Nephron progenitor cell (in vitro differentiated cells): Measurements from ENCODE around the gene RBBP8.

Experiments used
- DNase-seq: peaks from one replicate; pipeline ENCODE4 v3.0.0; 2021
- H3K27ac Mint-ChIP-seq: 2 replicates; pipeline ENCODE4 v1.8.0; 2021; ENCODE audit warnings: mild to moderate bottlenecking, moderate library complexity, mixed read lengths
- H3K27me3 Mint-ChIP-seq: 2 replicates; pipeline ENCODE4 v1.8.0; 2021; ENCODE audit warnings: mild to moderate bottlenecking, low read depth, mixed read lengths; ENCODE audit not compliant: poor library complexity
- H3K36me3 Mint-ChIP-seq: 2 replicates; pipeline ENCODE4 v1.8.0; 2021; ENCODE audit warnings: low read depth, mixed read lengths
- H3K4me1 Mint-ChIP-seq: 2 replicates; pipeline ENCODE4 v1.8.0; 2021; ENCODE audit warnings: mixed read lengths
- H3K4me3 Mint-ChIP-seq: 2 replicates; pipeline ENCODE4 v1.8.0; 2021; ENCODE audit warnings: mild to moderate bottlenecking, moderate library complexity, mixed read lengths
- H3K9me3 Mint-ChIP-seq: 2 replicates; pipeline ENCODE4 v1.8.0; 2021; ENCODE audit warnings: mild to moderate bottlenecking, moderate library complexity, mixed read lengths
- TF ChIP-seq, protein P1 (sequence below): fragments of 200-600 bp; sonication (generic); IDR thresholded peaks from 2 replicates; pipeline ENCODE4 v1.5.0; 2021; ENCODE audit warnings: antibody characterized with exemption

RBBP8 gene

DNA sequence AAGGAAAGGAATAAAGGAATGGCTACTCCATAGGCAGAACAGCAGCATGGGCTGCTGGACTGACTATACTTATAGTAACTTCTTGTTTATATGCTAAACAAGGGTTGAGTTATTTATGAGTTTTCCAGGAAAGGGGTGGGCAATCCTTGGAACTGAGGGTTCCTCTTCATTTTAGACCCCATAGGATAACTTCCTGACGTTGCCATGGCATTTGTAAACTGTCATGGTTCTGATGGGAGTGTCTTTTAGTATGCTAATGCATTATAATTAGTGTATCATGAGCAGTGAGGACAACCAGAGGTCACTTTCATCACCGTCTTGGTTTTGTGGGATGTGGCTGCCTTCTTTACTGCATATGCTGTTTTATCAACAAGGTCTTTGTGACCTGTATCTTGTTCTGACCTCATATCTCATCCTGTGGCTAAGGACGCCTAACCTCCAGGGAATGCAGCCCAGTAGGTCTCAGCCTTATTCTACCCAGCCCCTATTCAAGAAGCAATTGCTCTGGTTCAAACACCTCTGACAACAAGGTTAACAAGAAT, 103.6 kb downstream of the RBBP8 start:
- peaks cover 13% of the 10 kb centered on the region for H3K4me1 Mint-ChIP-seq
- no peaks in the 10 kb centered on the region for H3K27me3 Mint-ChIP-seq
- no peak overlapping the region for H3K27ac Mint-ChIP-seq
- H3K36me3 Mint-ChIP-seq, result no peaks in the 10 kb centered on the region
- no peak for DNase-seq
- H3K9me3 Mint-ChIP-seq, result no peaks in the 10 kb centered on the region
- H3K4me3 Mint-ChIP-seq, result no peak overlapping the region
- TF ChIP-seq, protein P1, sequence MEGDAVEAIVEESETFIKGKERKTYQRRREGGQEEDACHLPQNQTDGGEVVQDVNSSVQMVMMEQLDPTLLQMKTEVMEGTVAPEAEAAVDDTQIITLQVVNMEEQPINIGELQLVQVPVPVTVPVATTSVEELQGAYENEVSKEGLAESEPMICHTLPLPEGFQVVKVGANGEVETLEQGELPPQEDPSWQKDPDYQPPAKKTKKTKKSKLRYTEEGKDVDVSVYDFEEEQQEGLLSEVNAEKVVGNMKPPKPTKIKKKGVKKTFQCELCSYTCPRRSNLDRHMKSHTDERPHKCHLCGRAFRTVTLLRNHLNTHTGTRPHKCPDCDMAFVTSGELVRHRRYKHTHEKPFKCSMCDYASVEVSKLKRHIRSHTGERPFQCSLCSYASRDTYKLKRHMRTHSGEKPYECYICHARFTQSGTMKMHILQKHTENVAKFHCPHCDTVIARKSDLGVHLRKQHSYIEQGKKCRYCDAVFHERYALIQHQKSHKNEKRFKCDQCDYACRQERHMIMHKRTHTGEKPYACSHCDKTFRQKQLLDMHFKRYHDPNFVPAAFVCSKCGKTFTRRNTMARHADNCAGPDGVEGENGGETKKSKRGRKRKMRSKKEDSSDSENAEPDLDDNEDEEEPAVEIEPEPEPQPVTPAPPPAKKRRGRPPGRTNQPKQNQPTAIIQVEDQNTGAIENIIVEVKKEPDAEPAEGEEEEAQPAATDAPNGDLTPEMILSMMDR, result no peak

DNA sequence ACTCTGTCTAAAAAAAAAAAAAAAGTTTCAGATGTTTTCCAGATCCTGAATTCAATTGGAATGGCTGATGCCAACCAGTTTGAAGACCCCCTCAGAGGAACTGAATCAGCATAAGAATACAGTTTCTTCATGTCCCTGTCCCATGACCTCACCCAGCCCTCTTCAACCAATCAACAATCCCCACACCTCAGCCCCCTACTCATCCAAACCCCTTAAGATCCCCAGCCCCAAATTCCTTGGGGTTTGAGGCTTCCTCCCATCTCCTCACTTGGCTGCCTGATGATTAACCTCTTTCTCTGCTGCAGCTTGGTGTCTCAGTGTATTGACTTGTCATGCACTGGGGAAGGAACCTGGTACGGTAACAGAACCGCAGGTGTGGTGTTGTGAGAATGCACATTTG, 104.5 kb downstream of the RBBP8 start:
- no peak for DNase-seq
- Mint-ChIP-seq H3K36me3 (no peaks in the 10 kb centered on the region), H3K4me1 (peaks cover 6% of the 10 kb centered on the region), H3K27me3 (no peaks in the 10 kb centered on the region), H3K9me3 (peaks cover 4% of the 10 kb centered on the region), H3K4me3 (no peak overlapping the region), H3K27ac (no peak overlapping the region)
- TF ChIP-seq, protein P1, result no peak

DNA sequence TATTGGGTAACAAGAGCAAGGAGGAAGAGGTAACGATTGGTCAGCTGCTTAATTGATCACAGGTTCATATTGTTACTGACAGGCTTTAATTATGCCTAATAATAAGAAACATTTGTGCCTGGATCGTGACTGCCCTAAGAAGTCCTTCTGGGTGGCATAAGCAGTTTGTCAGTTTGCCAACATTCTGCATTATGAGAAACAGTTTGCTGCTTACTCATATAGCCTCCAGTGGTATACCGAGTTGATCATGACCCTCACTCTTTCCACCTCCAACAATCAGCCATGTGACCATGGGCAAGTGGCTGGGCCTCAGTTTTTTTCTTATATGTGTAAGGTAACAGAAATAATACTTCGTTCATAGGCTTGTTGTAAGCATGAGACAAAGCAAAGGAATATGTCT, 105.6 kb downstream of the RBBP8 start:
- TF ChIP-seq, protein P1, result no peak
- Mint-ChIP-seq H3K36me3 (no peaks in the 10 kb centered on the region), H3K9me3 (peaks cover 11% of the 10 kb centered on the region), H3K27me3 (peaks cover 3% of the 10 kb centered on the region), H3K4me1 (peaks cover 6% of the 10 kb centered on the region), H3K27ac (no peak overlapping the region), H3K4me3 (no peak overlapping the region)
- no peak for DNase-seq

DNA sequence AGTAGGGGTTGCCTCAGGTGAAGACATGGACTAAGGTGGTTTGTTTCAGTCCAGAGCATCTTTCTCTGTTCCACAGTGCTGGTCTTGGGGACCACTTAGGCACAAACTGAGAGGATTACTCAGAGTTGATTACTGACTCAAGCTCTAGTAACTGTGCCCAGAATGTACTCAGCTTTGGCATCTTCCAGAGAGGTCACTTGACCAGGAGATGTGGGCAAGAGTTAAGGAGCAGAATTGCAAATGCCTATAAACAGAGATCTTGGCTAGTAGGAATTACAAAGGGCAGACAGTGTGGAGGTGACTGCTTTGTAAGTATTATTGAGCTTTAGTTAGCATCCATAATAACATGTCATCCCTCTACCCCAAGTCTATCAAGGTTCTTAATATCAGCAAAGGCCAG, 109.0 kb downstream of the RBBP8 start:
- DNase-seq, result no peak
- TF ChIP-seq, protein P1, result no peak
- H3K27me3 Mint-ChIP-seq, result peaks cover 7% of the 10 kb centered on the region
- H3K9me3 Mint-ChIP-seq, result peaks cover 22% of the 10 kb centered on the region
- no peak overlapping the region for H3K4me3 Mint-ChIP-seq
- peaks cover under 1% of the 10 kb centered on the region for H3K4me1 Mint-ChIP-seq
- H3K27ac Mint-ChIP-seq, result no peak overlapping the region
- no peaks in the 10 kb centered on the region for H3K36me3 Mint-ChIP-seq

DNA sequence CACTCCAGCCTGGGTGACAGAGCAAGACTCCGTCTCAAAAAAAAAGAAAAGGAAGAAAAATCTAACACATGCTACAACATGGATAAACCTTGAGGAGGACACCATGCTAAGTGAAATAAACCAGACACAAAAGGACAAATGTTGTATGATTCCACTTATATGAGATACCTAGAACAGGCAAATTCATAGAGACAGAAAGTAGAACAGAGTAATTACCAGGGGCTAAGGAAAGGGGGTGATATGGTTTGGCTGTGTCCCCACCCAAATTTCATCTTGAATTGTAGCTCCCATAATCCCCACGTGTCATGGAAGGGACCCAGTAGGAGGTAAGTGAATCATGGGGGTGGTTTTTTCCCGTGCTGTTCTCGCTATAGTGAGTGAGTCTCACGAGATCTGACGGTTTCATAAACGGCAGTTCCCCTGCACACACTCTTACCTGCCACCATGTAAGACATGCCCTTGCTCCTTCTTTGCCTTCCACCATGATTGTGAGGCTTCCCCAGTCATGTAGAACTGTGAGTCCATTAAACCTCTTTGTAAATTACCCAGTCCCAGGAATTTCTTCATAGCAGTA, 110.8 kb downstream of the RBBP8 start:
- Mint-ChIP-seq H3K4me1 (no peaks in the 10 kb centered on the region), H3K27me3 (peaks cover 7% of the 10 kb centered on the region), H3K36me3 (no peaks in the 10 kb centered on the region), H3K4me3 (no peak overlapping the region), H3K9me3 (peaks cover 22% of the 10 kb centered on the region), H3K27ac (no peak overlapping the region)
- DNase-seq, result no peak
- TF ChIP-seq, protein P1, result no peak

DNA sequence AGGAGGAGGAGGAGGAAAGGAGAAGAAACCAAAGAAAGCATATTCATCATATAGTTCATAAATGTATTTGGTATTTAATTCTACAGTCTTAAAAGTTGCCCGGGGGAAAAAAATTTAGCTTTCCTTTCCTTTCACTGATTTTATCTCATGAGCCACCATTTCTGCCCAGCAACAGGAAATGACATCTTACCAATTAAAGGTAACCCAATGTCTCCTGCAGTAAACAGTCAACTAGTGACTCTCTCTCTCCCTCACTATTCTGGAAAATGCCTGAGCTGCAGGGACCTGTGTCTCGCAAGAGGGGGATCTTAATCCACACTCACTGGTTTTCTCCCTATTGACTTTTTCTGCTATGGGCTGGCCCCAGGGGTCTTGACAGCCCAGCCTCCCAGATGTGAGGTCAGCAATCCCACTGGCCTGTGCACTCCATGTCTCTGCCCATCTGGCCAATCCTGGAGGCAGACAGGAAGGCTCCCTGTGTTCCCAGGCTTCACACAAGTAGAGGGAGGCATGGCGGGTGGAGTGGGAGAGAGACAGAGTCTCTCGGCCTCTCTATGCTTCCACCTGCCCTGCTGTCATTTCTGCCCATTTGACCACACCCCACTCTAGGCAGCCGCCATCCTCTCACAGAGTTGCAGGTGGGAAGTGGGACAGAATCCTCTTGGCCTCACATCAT, 116.7 kb downstream of the RBBP8 start:
- peaks cover 15% of the 10 kb centered on the region for H3K4me1 Mint-ChIP-seq
- H3K4me3 Mint-ChIP-seq, result no peak overlapping the region
- TF ChIP-seq, protein P1, result no peak
- DNase-seq, result no peak
- no peaks in the 10 kb centered on the region for H3K36me3 Mint-ChIP-seq
- no peak overlapping the region for H3K27ac Mint-ChIP-seq
- peaks cover 3% of the 10 kb centered on the region for H3K9me3 Mint-ChIP-seq
- peaks cover 17% of the 10 kb centered on the region for H3K27me3 Mint-ChIP-seq
